ENCODE data around the gene CDH23.

- TF ChIP-seq ISL1 (CRISPR knock-in tag; IDR thresholded peaks at IDR 0.05), result no peak
- no peak for TF ChIP-seq ZFP30 (CRISPR knock-in tag; IDR thresholded peaks at IDR 0.05)
- TF ChIP-seq ARNTL (CRISPR knock-in tag; IDR thresholded peaks at IDR 0.05; ENCODE audit: borderline replicate concordance, low read depth), result no peak
- no peak for TF ChIP-seq TCF4 (CRISPR knock-in tag; IDR thresholded peaks at IDR 0.05; ENCODE audit: borderline replicate concordance)
- no peak for TF ChIP-seq OSR1 (CRISPR knock-in tag; IDR thresholded peaks at IDR 0.05)
- TF ChIP-seq ZFP3 (CRISPR knock-in tag; IDR thresholded peaks at IDR 0.05), result no peak
- no peak for TF ChIP-seq POU6F1 (CRISPR knock-in tag; IDR thresholded peaks at IDR 0.05; ENCODE audit: borderline replicate concordance, low read depth)
- TF ChIP-seq GLIS3 (CRISPR knock-in tag; IDR thresholded peaks at IDR 0.05), result no peak
Measured at GRCh38 chr10:71554671-71555070, 158.0 kb downstream of the CDH23 start.
